GM21381 (cell line): Measurements from ENCODE around the gene EPC2.

Experiments
- ATAC-seq: cut with Tn5 transposase; IDR thresholded peaks from one replicate; pipeline ENCODE4 v1.9.1; 2021; ENCODE audit warnings: mild to moderate bottlenecking, moderate library complexity; ENCODE audit not compliant: unreplicated experiment

Gene EPC2

GRCh38 chr2:148802448-148803220 lies 158.1 kb downstream of the EPC2 start:
- ATAC-seq = no peak

- ATAC-seq = no peak
These were observed 165.5 kb downstream of the EPC2 start for GRCh38 chr2:148810081-148810480.

GRCh38 chr2:148812306-148812705 lies 167.8 kb downstream of the EPC2 start:
- no peak for ATAC-seq

GRCh38 chr2:148813603-148814065 lies 169.1 kb downstream of the EPC2 start:
- peak; percentile 100 for ATAC-seq

- ATAC-seq = peak; percentile 9
These were observed 169.8 kb downstream of the EPC2 start for GRCh38 chr2:148814143-148814859.

- ATAC-seq = no peak
These were observed 170.4 kb downstream of the EPC2 start for GRCh38 chr2:148814860-148815419.

GRCh38 chr2:148816176-148816575 lies 171.6 kb downstream of the EPC2 start:
- ATAC-seq = no peak

GRCh38 chr2:148817210-148817708 lies 172.7 kb downstream of the EPC2 start:
- no peak for ATAC-seq

GRCh38 chr2:148819019-148819585 lies 174.6 kb downstream of the EPC2 start:
- no peak for ATAC-seq

- ATAC-seq = no peak
These were observed 179.6 kb downstream of the EPC2 start for GRCh38 chr2:148824190-148824589.

GRCh38 chr2:148826791-148827190 lies 182.2 kb downstream of the EPC2 start:
- ATAC-seq = no peak

- ATAC-seq = no peak
These were observed 184.4 kb downstream of the EPC2 start for GRCh38 chr2:148828941-148829340.

GRCh38 chr2:148829618-148830017 lies 185.1 kb downstream of the EPC2 start:
- no peak for ATAC-seq

- no peak for ATAC-seq
These were observed 188.1 kb downstream of the EPC2 start for GRCh38 chr2:148832637-148833036.
